H7 (cell line): ENCODE results near the gene ZNF543. TPM values are rescaled to one million over a fixed set of nuclear protein-coding genes. Genes with fewer than 3 reads are reported as not detected.
"Not testable (repeated sequence)": the region's sequence is repeated elsewhere in the genome, so short reads cannot be mapped to it uniquely, and the experiment has no call there.

Source experiments
- DNase-seq: peaks from one replicate; pipeline ENCODE4 v3.0.0; 2012
- H3K27me3 ChIP-seq: 2 replicates; pipeline ENCODE4 v1.6.0; 2011; ENCODE audit warnings: mild to moderate bottlenecking, low read length; ENCODE audit not compliant: control insufficient read depth, insufficient read depth
- H3K36me3 ChIP-seq: replicated peaks from 2 replicates; pipeline ENCODE4 v1.5.1; 2011; ENCODE audit warnings: low read length; ENCODE audit not compliant: control insufficient read depth, insufficient read depth
- H3K4me3 ChIP-seq: 2 replicates; pipeline ENCODE4 v1.5.1; 2011; ENCODE audit warnings: low read depth, mild to moderate bottlenecking, control low read depth, low read length, moderate library complexity; ENCODE audit not compliant: insufficient read depth
- total RNA-seq: library from RNA; depleted of rRNA; stranded (reverse); fragments of >200 nt; shearing (Covaris generic); gene quantifications from 2 replicates; pipeline ENCODE4 v1.2.3, GENCODE V29; 2014; rRNA removed

Gene ZNF543
- total RNA-seq = 12.7 and 16.4 TPM in 2 replicates

GRCh38 chr19:57320180-57321084, at the start of gene ZNF543:
Gene ZNF543, plus strand, starts transcription at chr19:57320472. Its CDS starts 382 bp downstream, at chr19:57320854.
- peak within 1 kb of the TSS; percentile 89 for H3K4me3 ChIP-seq
- H3K36me3 ChIP-seq = peaks cover 6% of the 10 kb centered on the region
- DNase-seq = peak; percentile 96

GRCh38 chr19:57271280-57271679, 49.0 kb upstream of the ZNF543 start:
- Histone ChIP-seq H3K4me3 (no peak overlapping the region), H3K36me3 (no peaks in the 10 kb centered on the region), H3K27me3 (no peaks in the 10 kb centered on the region)
- DNase-seq = no peak

More at GRCh38 chr19:57320180-57321084, at the start of gene ZNF543:
- H3K27me3 ChIP-seq = peaks cover 3% of the 10 kb centered on the region; the same call in 1 of the 2 replicates

GRCh38 chr19:57273014-57273413, 47.3 kb upstream of the ZNF543 start:
- no peaks in the 10 kb centered on the region for H3K27me3 ChIP-seq
- H3K4me3 ChIP-seq = no peak overlapping the region
- no peaks in the 10 kb centered on the region for H3K36me3 ChIP-seq
- DNase-seq = no peak

- no peak for DNase-seq
- Histone ChIP-seq H3K27me3 (no peaks in the 10 kb centered on the region), H3K4me3 (no peak overlapping the region), H3K36me3 (no peaks in the 10 kb centered on the region)
Measured at GRCh38 chr19:57276430-57276829, 43.8 kb upstream of the ZNF543 start.

- not testable (repeated sequence) for H3K27me3 ChIP-seq, DNase-seq, H3K4me3 ChIP-seq, H3K36me3 ChIP-seq
Measured at GRCh38 chr19:57278481-57278880, 41.8 kb upstream of the ZNF543 start.

GRCh38 chr19:57279418-57280164, 40.7 kb upstream of the ZNF543 start:
- Histone ChIP-seq H3K36me3 (peaks cover 8% of the 10 kb centered on the region), H3K4me3 (peak overlapping the region; percentile 94), H3K27me3 (no peaks in the 10 kb centered on the region)
- DNase-seq = peak; percentile 90

- H3K4me3 ChIP-seq = peak within 1 kb of the TSS; percentile 94
- H3K36me3 ChIP-seq = peaks cover 12% of the 10 kb centered on the region
- DNase-seq = peak; percentile 96
- H3K27me3 ChIP-seq = no peaks in the 10 kb centered on the region
Measured at GRCh38 chr19:57280165-57280961, 39.9 kb upstream of the ZNF543 start, which contains the start of gene ZNF460. Gene ZNF460, plus strand, starts transcription at chr19:57280485. Its CDS starts 322 bp downstream, at chr19:57280807.

GRCh38 chr19:57280962-57281400, 39.3 kb upstream of the ZNF543 start:
- no peak for DNase-seq
- peaks cover 15% of the 10 kb centered on the region for H3K36me3 ChIP-seq
- H3K4me3 ChIP-seq = peak overlapping the region; percentile 94
- no peaks in the 10 kb centered on the region for H3K27me3 ChIP-seq

- DNase-seq = no peak
- Histone ChIP-seq H3K4me3 (no peak overlapping the region), H3K27me3 (no peaks in the 10 kb centered on the region), H3K36me3 (peaks cover 19% of the 10 kb centered on the region)
Measured at GRCh38 chr19:57282011-57282643, 38.1 kb upstream of the ZNF543 start.

GRCh38 chr19:57288373-57288772, 31.9 kb upstream of the ZNF543 start:
- Histone ChIP-seq H3K36me3 (peaks cover 52% of the 10 kb centered on the region), H3K4me3 (no peak overlapping the region), H3K27me3 (no peaks in the 10 kb centered on the region)
- no peak for DNase-seq

- Histone ChIP-seq H3K36me3 (peaks cover 37% of the 10 kb centered on the region), H3K27me3 (no peaks in the 10 kb centered on the region), H3K4me3 (no peak overlapping the region)
- DNase-seq = no peak
Measured at GRCh38 chr19:57290970-57291369, 29.3 kb upstream of the ZNF543 start.

GRCh38 chr19:57292547-57292946, 27.7 kb upstream of the ZNF543 start:
- Histone ChIP-seq H3K27me3 (no peaks in the 10 kb centered on the region), H3K36me3 (peaks cover 30% of the 10 kb centered on the region), H3K4me3 (no peak overlapping the region)
- no peak for DNase-seq

- H3K36me3 ChIP-seq = peaks cover 22% of the 10 kb centered on the region
- no peak for DNase-seq
- H3K27me3 ChIP-seq = no peaks in the 10 kb centered on the region
- H3K4me3 ChIP-seq = no peak overlapping the region
Measured at GRCh38 chr19:57293719-57294118, 26.6 kb upstream of the ZNF543 start.
